Retinal pigment epithelial cell (primary cell): ENCODE results near the gene NLK.
"Not testable (repeated sequence)": the region's sequence is repeated elsewhere in the genome, so short reads cannot be mapped to it uniquely, and the experiment has no call there.

Experiments
- DNase-seq: peaks from one replicate; pipeline ENCODE4 v3.0.0-alpha.2; 2010; ENCODE audit warnings: low read depth
- H3K4me3 ChIP-seq: 2 replicates; pipeline ENCODE4 v1.5.1; 2011; ENCODE audit warnings: mild to moderate bottlenecking, low read length, control low read depth, moderate library complexity
- TF ChIP-seq, protein P1 (sequence below): conservative IDR thresholded peaks from 2 replicates; pipeline ENCODE4 v1.5.1; 2011; ENCODE audit warnings: low read depth, low read length, control low read depth, inconsistent platforms

The NLK gene

DNA sequence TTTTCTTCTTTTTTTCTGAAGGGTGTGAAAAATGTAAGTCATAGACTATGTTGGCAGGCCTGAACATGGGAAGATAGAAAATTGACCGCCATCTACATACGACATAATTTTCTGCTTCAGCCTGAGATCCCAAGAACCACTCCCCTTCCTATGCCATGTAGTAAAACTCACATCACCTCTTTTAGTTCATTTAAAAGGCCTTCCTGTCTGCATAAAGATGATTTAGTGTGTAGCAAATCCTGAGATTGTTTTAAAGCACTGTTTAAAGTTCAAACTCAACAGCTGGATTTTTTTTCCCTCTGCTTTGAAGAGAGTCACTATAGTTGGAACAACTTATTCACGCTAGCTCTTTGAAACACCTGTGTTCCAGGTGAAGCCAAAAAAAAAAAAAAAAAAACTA, 101.5 kb downstream of the NLK start:
- no peak overlapping the region for H3K4me3 ChIP-seq
- TF ChIP-seq, protein P1, sequence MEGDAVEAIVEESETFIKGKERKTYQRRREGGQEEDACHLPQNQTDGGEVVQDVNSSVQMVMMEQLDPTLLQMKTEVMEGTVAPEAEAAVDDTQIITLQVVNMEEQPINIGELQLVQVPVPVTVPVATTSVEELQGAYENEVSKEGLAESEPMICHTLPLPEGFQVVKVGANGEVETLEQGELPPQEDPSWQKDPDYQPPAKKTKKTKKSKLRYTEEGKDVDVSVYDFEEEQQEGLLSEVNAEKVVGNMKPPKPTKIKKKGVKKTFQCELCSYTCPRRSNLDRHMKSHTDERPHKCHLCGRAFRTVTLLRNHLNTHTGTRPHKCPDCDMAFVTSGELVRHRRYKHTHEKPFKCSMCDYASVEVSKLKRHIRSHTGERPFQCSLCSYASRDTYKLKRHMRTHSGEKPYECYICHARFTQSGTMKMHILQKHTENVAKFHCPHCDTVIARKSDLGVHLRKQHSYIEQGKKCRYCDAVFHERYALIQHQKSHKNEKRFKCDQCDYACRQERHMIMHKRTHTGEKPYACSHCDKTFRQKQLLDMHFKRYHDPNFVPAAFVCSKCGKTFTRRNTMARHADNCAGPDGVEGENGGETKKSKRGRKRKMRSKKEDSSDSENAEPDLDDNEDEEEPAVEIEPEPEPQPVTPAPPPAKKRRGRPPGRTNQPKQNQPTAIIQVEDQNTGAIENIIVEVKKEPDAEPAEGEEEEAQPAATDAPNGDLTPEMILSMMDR = no peak
- no peak for DNase-seq

DNA sequence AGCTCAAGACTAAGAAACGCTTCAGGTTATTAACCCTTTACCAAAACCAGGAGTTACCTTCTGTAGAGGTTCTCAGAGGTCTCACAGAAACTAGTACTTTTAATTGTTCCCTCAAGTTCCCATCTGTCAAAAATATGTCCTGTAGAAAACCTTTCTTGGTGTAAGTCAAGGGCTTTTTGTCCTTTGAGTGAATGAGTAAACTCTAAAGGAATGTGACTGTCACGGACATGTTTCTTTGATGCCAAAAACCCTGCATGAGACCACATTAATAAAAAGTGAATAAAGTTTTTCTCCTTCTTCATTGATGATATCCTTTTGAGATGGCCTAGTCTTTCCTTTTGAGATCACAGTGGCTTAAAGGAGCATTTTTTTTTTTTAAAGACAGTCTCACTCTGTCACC, 102.9 kb downstream of the NLK start:
- TF ChIP-seq, protein P1 = no peak
- DNase-seq = no peak
- H3K4me3 ChIP-seq = no peak overlapping the region

DNA sequence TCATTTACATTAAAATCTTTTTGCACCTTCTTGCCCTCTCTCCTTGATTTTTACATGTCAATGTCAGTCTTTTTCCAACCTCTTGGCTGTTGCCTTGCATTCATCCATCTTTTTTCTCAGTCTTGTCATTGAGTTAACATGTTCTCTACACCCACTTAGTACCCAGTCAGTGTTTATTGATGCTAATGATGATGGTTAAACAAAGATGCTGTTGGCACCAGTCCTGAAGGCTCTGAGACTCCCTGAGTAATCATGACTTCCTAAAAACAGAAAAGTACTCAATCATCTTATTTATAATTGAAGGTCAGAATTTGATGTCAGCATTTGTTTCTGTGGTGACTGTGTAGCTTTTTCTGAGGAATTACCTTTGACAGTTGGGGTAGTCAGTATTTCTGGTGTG, 104.5 kb downstream of the NLK start:
- no peak for DNase-seq
- TF ChIP-seq, protein P1 = no peak
- no peak overlapping the region for H3K4me3 ChIP-seq

DNA sequence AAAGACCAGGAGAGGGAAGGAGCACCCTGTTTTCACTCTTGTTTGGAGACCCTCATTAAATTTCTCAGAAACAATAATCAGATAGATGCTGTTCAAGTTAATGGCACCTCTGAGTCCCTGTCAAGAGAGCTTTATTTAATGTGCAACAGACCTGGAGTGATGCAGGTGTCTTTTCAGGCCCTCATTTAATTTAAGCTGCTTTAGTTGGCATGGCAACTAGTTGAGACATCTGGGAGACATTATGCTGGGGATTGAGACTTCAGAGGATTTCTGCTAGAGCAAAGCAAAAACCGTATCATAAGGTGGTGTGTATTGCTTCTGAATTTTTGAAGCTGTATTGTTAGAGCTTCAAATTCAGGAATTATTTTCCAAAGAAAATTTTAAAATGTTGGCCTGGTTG, 108.5 kb downstream of the NLK start:
- TF ChIP-seq, protein P1 = no peak
- H3K4me3 ChIP-seq = no peak overlapping the region
- DNase-seq = no peak

DNA sequence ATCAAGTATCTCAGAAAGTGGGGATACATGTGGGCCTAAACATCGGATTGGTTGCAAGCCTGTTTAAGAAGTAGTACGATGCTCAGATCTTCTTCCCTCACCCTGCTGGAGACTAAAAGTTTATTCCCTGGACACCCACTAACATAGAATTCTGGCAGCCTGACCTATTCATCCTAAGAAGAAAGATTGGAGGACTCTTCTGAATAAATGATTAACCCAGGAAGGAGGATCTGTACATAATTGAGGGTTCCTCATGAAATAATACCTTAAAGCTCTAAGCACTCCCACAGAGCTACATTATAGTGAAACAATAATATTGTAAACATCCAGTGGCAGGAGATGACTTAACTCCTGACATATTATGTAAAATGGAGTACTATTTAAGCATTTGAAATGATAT, 111.7 kb downstream of the NLK start:
- TF ChIP-seq, protein P1 = no peak
- H3K4me3 ChIP-seq = no peak overlapping the region
- no peak for DNase-seq

DNA sequence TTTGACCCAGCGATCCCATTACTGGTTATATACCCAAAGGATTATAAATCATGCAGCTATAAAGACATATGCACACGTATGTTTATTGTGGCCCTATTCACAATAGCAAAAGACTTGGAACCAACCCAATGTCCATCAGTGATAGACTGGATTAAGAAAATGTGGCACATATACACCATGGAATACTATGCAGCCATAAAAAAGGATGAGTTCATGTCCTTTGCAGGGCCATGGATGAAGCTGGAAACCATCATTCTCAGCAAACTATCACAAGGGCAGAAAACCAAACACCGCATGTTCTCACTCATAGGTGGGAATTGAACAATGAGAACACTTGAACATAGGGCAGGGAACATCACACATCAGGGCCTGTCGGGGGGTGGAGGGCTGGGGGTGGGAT, 112.9 kb downstream of the NLK start:
- H3K4me3 ChIP-seq, DNase-seq: not testable (repeated sequence)

DNA sequence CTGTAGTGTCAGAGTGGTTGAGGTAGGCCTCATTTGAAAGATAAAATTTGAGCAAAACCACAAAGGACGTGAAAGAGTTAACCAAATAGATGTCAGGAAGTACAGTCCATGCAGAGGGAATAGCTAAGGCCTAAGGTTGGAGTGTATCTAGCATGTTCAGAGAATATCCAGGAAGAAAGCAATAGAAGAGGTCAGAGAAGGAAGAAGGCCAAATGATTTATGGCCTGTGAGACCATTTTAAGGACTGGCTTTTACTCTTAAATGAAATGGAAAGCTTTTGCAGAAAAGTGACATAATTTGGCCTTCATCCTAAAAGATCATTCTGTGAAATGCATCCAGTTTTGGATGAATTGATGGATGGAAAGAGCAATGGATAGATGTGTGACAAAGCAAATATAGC, 116.5 kb downstream of the NLK start:
- TF ChIP-seq, protein P1 = no peak
- H3K4me3 ChIP-seq = no peak overlapping the region
- no peak for DNase-seq

DNA sequence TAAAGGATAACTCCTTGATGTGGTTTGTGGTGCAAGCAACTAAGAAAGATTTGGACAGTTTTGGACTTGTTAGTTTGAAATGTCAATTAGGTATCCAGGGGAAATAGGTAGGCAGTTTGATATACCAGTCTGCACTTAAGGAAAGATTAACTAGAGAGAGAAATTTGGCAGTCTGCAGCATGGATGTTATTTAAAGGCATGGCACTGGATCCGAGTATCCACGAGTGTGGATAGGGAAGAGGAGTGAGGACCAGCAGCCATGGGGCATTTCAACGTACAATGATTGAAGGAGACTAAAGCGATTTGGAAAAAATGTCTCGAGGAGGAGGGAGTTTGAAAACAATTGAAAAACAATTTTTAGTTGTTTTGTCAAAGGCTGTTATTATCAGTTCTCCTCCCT, 117.4 kb downstream of the NLK start:
- H3K4me3 ChIP-seq = no peak overlapping the region
- TF ChIP-seq, protein P1 = no peak
- DNase-seq = no peak
